NCI-H226 (cell line): Measurements from ENCODE around the gene ZFYVE28.
A peak's percentile ranks its signal among the peaks of the same experiment; 100 is the strongest.

Experiments used
- DNase-seq: peaks from one replicate; pipeline ENCODE4 v3.0.0-alpha.2; 2015

Gene ZFYVE28

DNA sequence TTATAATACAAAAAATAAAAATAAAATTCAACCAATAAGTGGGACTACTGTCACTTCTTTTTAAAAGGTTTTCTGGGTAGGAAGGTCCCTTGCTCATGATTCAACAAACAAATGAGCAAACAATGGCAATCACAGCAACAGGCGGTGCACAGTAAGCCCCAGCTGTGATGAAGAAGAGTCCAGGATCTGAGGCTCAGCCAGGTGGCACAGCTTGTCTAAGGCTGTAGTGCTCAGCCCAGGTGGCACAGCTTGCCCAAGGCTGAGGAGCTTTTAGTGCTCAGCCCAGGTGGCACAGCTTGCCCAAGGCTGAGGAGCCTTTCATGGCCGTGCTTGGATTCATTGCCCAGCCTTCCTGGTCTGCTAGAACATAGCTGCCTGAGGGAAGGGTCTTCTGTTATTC, 75.0 kb downstream of the ZFYVE28 start:
- no peak for DNase-seq

DNA sequence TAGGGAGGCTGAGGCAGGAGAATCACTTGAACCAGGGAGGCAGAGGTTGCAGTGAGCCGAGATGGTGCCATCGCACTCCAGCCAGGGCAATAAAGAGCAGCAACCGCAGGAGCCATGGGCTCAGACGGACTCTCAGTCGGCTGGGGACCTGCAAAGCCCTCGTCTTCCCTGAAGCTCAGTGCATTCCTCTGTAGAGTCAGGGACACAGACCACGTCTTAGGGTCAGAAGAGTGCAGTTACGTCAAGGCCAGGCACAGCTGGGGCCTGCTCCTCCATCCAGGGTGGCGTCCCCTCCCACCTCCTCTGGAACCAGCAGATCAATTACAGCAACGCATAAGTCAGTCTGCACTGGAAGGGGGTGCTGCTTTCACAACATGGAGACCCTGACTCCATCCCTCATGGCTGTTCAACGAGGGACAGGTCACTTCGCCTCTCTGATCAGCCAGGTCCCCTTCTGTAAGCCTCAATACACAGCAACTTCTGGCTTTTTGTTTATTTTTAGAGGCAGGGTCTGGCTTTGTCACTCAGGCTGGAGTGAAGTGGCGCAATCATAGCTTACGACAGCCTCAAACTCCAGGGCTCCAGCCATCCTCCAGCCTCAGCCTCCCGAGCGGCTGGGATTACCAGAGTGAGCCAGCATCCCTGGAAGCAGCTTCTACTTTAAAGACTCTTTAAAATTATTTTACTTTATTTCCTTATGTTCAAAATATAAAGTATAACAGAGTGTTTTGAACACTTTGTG, 76.4 kb downstream of the ZFYVE28 start:
- no peak for DNase-seq

DNA sequence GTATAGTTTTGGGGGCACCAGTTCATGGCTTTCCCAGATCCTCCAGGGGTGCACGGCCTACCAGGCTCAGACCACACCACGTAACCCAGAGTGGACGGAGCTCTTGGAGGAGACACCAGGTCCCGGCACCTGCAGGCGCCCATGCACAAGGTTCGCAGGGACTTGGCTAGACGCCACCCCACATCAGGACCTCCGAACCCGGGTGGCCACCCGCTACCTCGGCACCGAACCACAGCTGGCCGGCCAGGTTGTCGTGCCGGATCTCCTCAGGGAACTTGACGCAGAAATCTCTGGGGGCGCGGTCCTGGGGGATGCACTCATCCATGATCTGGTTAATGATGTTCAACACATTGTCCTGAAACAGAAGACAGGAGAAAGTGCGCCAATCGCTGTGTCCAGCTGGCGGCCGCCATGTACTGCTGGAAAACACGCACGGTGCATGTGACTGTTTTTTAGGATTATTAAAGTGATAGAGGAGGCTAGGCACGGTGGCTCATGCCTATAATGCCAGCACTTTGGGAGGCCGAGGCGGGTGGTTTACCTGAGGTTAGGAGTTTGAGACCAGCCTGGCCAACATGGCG, 77.1 kb downstream of the ZFYVE28 start:
- DNase-seq, result no peak

DNA sequence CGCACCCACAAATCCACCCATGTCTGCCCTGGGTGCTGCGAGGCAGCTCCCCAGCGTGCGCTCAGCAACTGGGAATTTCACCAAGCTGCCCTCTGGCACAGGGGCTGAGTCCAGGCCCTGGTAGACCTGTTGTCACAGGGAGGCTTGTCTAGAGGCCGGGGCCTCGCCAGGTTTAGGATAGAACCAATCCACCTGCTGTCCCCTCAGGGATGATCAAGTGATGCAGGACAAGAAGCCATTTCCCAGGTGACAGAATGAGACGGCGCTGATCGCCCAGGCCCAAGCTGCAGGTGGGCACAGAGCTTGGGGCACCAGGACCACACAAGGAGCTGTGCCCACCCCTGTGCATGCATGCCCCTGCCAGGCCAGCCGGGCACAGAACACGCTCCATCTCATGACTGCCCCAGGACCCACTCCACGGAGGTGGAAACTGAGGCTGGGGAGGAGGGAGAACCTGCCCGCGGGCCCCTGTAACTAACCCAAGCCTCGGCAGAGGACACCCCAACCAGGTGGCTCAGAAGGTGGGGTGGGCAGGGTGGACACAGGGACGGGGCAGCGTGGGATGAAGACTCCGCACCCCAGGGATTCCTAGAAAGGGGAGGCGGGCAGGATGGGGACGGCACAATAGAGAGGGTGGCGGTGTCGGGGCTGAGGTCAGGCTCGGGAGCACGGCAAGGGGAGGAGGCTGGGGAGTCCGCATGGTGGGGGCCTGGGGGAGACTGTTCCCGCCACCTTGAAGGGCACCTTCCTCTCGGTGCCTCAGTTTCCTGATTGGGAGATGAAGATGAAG, 78.0 kb downstream of the ZFYVE28 start:
- DNase-seq, result no peak

DNA sequence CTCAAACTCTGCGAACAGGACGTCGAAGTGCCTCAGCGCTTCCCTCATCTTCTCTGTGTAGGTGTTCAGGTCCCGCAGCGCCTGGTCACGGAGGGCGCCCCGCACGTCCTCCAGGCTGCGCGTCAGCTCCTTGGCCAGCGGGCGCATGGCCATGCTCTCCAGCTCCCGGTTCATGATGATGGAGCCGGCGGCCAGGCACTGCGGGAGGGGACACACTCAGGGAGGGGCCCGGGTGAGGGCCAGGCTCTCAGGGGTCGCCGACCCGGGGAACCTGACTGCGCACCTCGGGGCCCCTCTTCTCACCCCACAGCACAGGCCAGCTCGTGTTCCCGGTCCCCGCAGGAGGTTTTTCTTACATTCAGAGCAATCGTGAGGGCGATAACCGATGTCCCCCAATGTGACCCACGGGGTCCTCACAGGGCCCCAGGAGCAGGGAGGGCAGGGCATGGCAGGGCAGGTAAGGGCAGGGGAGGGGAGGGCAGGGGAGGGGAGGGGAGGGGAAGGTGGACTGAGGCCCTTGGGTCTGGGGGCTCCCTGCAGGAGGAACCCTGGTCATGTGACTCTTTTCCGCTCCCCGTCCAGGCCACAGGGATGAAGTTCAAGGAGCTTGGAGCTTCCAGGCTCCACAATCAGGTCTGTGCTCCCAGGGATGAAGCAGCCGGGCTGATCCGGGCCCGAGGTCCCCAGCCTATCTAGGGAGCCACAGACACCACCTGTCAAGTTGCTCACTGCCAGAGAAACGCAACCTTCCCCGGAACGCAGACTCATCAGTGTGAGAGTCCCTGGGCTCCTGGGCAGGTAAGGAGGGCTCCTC, 78.8 kb downstream of the ZFYVE28 start:
- DNase-seq, result no peak

DNA sequence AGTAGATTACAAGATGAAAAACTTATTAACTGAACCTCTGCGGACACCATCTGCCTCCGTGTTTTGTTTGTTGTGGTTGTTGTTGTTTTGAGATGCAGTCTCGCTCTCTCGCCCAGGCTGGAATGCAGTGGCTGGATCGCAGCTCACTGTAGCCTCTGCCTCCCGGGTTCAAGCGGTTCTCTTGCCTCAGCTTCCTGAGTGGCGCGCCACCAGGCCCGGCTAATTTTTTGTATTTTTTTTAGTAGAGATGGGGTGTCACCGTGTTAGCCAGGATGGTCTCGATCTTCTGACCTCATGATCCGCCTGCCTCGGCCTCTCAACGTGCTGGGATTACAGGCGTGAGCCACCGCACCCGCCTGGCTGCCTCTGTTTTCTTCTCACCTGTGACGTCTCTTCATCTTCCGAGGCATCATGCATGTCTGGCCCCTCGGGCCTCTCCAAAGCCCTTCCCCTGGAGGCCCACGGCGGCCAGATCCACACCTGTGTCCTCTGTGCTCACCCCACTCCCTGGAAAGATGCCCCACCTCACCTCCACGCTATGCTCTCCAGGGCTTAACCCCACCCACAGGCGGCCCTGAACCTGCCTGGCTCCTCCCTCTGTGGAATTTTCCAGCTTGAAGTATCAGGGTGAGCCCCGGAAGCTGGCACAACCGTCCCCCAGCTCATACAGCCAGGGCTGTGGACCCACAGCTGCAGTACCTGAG, 79.5 kb downstream of the ZFYVE28 start:
- DNase-seq, result no peak

DNA sequence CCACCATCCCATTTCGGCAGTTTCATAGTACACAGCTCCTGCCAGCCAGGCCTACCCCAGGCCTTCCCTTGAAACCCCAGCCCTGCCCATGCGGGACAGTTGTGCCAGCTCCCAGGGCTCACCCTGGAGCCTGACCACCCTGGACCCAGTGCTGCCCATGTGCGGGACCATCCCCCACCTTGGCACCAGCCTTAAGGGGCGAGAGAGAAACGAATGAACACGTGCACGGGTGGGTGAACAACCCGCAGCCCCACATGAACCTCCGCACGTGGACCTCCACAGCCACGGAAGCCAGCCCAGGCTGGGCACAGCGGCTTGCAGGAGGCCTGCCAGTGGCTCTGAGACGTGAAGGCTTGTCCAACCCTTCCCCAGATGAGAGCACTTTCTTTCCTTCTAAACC, 80.5 kb downstream of the ZFYVE28 start:
- DNase-seq, result no peak

DNA sequence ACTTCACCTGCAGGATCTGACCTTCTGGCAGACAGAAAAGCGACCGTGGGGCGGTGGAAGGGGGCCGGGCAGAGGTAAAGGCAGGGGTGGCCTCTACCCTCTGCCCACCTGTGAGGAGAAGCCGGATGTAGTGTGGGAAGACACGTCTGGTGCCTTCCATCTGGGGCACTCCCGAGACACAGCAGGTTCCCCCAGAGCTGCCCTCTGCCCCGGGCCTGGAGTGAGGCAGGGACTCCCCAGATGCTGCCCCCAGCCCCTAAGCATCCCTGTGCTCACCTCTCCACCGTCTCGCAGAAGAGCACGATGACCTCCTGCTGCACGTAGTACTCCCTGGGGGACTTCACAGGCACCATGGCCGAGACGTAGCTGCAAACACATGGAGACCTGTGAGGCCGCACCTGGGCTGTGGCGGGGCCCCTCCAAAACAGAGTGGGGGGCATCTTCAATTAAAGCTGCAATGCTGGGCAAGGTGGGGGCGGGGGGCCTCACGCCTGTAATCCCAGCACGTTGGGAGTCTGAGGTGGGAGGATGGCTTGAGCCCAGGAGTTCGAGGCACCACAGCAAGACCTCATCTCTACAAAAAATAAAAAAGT, 81.2 kb downstream of the ZFYVE28 start:
- no peak for DNase-seq

DNA sequence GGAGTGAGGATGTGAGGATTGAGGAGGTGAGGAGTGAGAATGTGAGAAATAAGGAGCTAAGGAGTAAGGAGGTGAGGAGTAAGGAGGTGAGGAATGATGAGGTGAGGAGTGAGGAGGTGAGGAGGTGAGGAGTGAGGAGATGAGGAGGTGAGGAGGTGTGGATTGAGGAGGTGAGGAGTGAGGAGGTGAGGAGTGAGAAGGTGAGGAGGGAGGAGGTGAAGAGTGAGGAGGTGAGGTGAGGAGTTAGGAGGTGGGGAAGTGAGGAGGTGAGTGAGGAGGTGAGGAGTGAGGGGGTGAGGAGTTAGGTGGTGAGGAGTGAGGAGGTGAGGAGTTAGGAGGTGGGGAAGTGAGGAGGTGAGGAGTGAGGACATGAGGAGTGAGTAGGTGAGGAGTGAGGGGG, 81.8 kb downstream of the ZFYVE28 start:
- no peak for DNase-seq

DNA sequence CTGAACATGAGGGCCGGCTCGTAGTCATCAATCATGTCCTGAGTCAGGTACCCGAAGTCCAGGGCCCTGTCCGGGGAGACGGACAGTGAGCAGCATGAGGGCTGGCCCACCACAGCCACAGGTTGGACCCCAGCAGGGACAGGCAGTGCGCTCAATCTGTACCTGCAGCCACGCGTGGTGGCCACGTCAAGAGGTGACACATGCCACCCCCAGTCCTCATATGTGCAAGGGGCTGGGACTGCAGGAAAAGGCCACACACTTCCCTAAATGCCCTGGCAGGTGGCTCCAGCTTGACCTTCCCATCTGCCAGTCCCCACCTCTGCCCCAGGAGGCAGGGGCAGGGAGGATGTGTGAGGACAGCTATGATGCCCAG, 82.7 kb downstream of the ZFYVE28 start:
- DNase-seq, result no peak

DNA sequence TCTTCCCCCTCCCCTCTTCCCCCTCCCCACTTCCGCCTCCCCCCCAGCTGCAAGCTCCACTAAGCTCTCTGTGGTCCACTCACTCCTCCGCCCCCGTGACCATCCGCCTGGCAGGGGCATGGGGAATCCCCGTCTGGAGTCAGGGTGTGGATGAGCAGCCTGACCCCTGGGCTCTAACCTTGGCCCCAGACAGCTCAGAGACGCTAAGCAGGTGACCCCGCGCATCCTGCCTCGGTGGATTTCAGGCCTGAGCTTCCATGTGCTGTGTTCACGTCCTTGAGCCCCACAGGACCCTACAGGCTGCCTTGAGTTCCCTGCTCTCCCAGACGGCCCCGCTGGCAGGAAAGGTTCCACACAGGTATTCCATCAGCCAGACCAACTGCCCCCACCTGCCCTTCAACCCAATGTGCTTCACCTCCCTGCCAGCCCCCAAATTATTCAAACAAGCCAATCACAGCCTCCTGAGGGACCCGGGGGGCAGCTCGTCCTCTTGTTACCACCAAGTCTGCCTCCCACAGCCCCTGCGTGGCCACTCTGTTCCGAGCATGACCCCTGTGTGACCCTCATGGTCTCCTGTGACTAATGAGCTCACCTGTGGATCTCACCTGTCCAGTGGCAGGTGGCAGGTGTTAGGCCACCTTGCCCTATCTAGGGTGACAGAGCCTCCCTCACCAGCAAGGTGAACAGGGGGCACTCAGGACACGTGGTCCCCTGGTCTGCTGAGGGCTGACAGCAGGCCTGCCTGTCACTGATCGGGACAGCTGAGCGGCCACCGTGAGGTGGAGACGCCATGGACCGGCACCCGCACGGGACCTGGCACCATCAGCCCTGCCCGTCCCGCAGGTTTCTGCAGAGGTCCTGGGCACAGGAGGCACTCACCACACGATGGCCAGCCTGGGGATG, 83.4 kb downstream of the ZFYVE28 start:
- no peak for DNase-seq

DNA sequence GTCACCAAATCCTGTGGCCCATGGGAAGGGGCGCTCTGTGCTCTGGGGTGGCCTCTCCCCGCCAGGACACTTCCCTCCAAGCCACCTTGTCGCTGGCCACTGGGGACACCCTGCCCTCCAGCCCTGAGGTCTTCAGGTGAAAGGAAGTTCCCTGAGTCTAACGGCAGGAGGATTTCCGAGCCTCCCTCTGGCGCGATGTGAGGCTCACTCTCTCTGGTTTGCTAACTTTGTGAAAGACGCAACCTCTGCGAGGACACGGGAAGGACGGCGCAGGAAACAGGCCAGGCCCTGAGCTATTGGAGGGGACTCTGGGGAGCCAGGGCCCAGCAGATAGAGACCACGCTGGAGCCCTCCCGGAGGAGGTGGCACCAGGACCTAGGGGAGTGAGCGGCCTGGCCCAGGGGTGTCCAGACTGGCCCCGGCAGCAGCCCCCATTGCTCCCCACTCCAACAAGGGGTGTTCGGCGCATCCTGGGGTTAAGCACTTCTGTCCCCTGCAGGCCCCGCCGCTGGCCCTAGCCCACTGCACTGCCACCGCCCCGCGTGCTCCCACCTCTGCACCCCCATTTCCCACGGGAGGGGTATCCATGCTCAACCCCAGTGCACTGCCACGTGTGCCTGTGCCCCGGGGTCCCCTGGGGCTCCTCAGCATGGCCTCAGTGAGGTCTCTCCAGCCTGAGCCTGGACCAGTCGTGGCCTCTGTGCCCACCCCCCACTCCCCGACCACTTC, 84.4 kb downstream of the ZFYVE28 start:
- DNase-seq, result no peak

DNA sequence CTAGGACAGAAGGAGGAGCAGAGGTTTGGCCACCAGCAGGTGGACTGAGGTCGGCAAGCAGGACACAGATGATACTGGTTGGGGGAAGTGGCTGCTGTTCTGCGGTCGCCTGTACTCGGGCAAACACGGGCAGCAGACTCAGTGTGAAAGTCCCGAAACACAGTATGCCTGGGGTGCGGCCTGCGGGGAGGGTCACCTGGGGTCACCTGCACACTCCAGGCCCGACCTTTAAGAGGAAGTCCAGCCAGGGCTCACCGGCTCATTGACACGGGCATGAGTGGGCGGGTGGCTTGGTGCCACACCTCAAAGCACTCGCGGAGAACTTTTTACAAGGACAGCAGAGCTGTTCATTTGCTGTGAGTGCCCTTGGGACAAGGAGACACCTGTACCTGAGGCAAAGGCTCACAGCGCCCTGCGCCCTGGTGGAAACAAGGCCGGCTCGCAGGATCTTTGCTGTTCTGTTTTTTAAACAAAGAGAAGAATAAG, 85.0 kb downstream of the ZFYVE28 start:
- no peak for DNase-seq

DNA sequence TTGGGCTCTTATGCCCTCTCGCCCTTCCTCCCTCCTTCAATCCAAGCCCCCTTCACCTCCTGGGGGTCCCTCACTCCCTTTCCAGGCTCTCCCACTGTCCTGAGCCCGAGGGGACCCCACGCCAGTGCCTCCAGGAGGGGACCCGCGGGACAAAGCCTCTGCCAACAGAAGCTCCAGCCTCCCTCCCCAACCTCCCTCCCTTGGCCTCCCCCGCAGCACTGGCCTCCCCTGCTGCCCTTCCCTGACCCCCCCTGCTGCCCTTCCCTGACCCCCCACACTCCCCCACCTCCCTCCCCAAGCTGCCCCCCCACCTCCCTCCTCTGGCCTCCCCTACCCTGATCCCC, 85.5 kb downstream of the ZFYVE28 start:
- no peak for DNase-seq

DNA sequence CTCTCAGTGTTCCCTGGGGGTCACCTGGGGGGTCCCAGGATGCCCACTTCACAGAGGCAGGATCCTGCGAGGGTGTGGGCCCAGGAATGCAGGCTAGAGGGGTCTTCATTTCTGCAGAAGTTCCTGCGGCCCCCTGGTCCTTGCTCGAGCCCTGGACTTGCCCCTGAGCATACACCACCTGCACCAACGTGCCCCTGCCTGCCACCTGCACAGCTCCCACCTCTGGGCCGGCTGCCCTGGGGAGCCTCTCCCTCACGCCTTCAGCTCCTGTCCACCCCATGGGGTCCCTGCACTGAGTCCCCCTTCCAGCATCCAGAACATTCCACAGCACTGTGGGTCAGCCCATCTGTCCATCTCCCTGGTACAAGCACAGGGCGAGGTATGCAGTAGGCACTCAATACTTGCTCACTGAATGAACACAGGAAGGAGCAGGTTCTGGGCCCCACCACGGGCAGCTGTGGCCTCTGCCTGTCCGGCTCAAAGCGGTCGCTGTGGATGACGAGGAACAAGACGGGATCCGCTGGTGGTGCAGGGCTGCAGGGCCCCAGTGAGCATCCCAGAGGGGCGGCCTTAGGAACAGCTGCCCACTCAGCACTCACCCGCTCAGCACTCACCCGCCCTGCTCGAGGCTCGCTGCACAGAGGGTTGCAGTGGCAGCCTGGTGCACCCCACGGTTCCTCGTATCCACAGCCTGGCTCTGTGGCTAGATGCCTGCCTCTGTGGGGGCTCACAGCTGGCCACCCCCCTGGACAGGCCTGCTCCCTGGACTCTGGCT, 86.1 kb downstream of the ZFYVE28 start:
- no peak for DNase-seq

DNA sequence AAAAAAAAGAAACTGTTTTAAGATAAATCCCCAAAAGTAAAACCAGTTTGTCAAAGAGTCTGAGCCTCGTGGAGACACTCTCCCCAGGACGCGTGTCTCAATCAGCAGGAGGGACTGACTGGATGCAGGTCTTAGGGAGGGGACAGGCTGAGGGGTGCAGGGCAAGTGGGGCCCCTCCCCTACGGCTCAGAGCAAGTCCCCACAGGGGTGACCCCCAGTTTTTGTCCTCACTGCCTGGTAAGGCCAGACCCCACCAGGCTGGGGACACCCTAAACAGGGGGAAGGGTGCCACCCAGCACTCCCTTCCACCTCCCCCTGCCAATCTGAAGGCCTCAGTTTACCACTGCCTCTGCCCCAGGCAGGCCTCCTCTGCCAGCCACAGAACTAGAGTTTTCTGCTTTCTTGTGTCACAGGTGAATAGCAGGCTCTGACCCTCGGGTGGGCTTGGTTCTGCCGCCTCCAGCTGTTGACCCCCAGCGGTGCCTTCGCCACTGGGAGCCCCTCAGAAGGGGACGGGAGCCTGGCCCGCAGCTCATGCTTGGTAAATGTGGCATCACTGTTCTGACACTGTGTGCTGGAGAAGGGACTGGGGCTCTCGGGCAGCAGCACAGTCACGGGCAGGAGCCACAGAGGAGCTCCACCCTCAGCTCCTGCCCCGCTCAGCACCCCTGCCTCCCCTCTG, 86.8 kb downstream of the ZFYVE28 start:
- no peak for DNase-seq

DNA sequence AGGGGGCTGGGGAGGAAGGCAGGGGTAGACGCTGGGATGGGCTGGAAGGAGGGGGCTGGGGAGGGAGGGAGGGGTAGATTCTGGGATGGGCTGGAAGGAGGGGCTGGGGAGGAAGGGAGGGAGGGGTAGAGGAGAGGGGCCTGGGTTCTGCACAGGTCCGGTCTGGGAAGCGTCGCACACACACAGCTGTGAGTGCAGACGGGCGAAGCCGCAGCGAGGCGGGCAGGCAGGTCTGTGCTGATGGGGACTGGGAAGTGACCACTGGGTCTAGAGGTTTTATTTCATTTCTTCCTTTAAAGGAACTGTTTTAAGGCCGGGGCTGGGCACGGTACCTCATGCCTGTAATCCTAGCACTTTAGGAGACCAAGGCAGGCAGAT, 87.4 kb downstream of the ZFYVE28 start:
- DNase-seq, result no peak

DNA sequence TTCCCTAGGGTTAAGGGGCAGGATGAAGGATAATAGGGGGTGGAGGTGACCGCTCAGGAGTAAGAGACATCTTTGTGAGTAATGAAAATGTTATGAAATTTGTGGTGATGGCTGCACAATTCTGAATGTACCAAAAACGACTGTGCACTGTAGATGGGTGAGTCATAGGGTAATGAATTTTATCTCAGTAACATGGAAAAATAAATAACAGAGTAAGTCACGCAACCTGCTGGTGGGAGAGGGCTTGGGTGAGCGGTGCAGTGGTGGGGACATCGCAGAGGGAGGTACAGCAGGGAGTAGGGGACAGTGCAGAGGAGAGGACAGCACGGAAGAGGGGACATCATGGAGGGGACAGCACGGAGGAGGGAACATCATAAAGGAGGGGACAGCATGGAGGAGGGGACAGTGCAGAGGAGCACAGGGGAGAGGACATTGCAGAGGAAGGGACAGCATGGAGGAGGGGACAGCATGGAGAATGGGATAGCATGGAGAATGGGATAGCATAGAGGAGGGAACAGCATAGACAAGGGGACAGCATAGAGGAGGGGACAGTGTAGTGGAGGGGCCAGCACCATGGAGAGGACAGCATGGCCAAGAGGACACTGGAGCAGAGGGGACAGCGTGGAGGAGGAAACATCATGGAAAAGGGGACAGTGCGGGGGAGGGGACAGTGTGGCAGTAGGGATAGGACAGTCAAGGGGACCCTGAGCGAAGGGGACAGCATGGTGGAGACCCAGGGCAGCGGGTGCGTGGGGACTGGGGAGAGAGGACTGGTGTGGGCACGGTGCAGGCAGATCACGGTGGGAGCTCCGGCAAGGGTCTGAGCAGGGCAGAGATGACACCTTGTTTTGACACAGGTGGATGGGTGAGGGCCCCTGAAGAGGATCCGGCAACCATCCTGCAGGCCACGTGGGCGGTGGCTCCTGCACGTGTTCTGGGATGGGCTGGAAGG, 88.1 kb downstream of the ZFYVE28 start:
- DNase-seq, result peak; percentile 83
